ENCODE results near the gene BCR. TPM values are rescaled to one million over a fixed set of nuclear protein-coding genes. Genes with fewer than 3 reads are reported as not detected.

BCR gene
- total RNA-seq, 1 donor from 2014 or later: 268 TPM

DNA sequence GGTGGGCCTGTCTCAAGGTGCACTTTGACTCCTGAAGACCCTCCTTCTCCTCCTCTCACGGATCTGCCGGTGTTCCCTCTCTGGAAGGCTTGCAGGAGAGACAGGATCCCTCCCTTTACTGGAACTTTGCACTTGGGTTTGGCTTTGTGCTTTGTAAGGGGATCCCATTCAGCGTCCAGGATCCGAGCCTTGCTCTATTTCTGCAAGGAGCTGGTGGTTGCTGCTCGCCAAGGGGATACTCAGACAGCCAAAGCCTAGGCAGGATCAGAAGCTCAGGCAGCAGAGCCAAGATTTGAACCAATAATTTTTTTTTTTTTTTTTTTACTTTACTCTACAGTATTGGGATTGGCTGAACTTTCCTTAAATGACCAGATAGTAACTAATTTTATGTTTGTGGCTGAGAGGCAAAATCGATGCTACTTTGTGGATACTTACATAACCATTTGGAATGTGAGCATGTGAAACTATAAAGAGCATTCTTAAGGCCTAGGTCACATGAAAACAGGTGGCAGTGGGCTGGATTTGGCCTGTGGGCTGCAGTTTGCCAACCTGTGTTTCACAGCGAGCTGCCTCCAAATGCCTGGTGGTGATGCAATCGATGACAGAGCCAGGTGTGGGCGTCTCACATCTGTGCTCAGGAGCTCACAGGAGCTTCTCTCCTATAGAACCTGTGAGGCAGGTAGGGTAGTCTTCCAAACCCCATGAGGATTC lies 25.2 kb downstream of the BCR start:
- Mint-ChIP-seq H3K4me3 (ENCODE audit: unreplicated experiment) (no peak overlapping the region), H3K4me1 (ENCODE audit: low read depth, unreplicated experiment) (peaks cover 35% of the 10 kb centered on the region), H3K36me3 (ENCODE audit: unreplicated experiment) (no peaks in the 10 kb centered on the region), H3K27me3 (ENCODE audit: unreplicated experiment) (peaks cover 11% of the 10 kb centered on the region), H3K9me3 (ENCODE audit: unreplicated experiment) (peaks cover 20% of the 10 kb centered on the region), H3K27ac (ENCODE audit: unreplicated experiment) (no peak overlapping the region)
- TF ChIP-seq CTCF (IDR thresholded peaks at IDR 0.05; ENCODE audit: partially characterized antibody, unreplicated experiment): no peak
- no peak for DNase-seq

- Mint-ChIP-seq H3K4me1 (ENCODE audit: low read depth, unreplicated experiment) (peaks cover 35% of the 10 kb centered on the region), H3K36me3 (ENCODE audit: unreplicated experiment) (no peaks in the 10 kb centered on the region), H3K27me3 (ENCODE audit: unreplicated experiment) (peaks cover 11% of the 10 kb centered on the region), H3K9me3 (ENCODE audit: unreplicated experiment) (peaks cover 17% of the 10 kb centered on the region), H3K4me3 (ENCODE audit: unreplicated experiment) (no peak overlapping the region), H3K27ac (ENCODE audit: unreplicated experiment) (peak overlapping the region; percentile 52)
- no peak for DNase-seq
- no peak for TF ChIP-seq CTCF (IDR thresholded peaks at IDR 0.05; ENCODE audit: partially characterized antibody, unreplicated experiment)
These were observed 26.6 kb downstream of the BCR start for GRCh38 chr22:23206915-23207314.

DNA sequence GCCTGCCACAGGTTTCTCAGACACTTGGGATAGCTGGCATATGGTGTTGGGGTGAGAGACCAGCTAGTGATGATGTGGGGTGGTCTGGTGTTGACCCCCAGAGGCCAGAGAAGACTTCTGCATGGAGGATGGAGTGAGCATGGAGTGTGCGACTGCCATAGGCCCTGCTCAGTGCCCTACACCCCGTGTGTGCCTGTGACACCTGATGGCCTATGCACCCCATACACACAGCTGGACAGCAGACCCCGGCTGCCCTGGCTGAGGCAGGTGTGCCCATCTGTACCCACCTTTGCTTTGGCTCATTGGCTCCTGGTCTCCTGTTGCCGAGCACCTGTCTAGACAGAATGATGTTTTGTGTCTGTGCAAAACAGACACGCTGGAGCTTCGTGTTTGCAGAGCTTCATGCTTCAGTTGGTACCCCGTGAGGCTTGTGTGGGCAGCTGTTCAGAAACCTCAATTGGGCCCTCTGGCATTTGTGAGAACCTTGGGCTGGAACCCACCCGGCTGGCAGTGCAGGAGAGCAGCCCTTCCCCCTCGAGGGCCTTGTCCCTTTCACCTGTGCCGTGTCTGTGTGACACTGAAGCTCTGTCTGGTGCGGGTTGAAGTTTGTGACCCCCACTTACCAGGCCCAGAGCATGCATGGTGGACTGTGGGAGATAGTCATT lies 27.6 kb downstream of the BCR start:
- DNase-seq: no peak
- Mint-ChIP-seq H3K4me3 (ENCODE audit: unreplicated experiment) (no peak overlapping the region), H3K36me3 (ENCODE audit: unreplicated experiment) (no peaks in the 10 kb centered on the region), H3K27me3 (ENCODE audit: unreplicated experiment) (peaks cover 10% of the 10 kb centered on the region), H3K9me3 (ENCODE audit: unreplicated experiment) (peaks cover 17% of the 10 kb centered on the region), H3K27ac (ENCODE audit: unreplicated experiment) (peak overlapping the region; percentile 70), H3K4me1 (ENCODE audit: low read depth, unreplicated experiment) (peaks cover 42% of the 10 kb centered on the region)
- TF ChIP-seq CTCF (IDR thresholded peaks at IDR 0.05; ENCODE audit: partially characterized antibody, unreplicated experiment): no peak

- Mint-ChIP-seq H3K27me3 (ENCODE audit: unreplicated experiment) (peaks cover 12% of the 10 kb centered on the region), H3K9me3 (ENCODE audit: unreplicated experiment) (peaks cover 17% of the 10 kb centered on the region), H3K36me3 (ENCODE audit: unreplicated experiment) (peaks cover 5% of the 10 kb centered on the region), H3K27ac (ENCODE audit: unreplicated experiment) (no peak overlapping the region), H3K4me1 (ENCODE audit: low read depth, unreplicated experiment) (peaks cover 45% of the 10 kb centered on the region), H3K4me3 (ENCODE audit: unreplicated experiment) (peak overlapping the region; percentile 37)
- no peak for TF ChIP-seq CTCF (IDR thresholded peaks at IDR 0.05; ENCODE audit: partially characterized antibody, unreplicated experiment)
- no peak for DNase-seq
These were observed 30.3 kb downstream of the BCR start for GRCh38 chr22:23210428-23211170.

All from glutamatergic neuron (in vitro differentiated cells).